KBM-7 (cell line): ENCODE data around the gene PAK5.

ENCODE experiments used
- DNase-seq: peaks from one replicate; pipeline ENCODE4 v3.0.0-alpha.2; 2015
- in situ Hi-C: fragments of 300-500 bp; cut with MboI; formaldehyde crosslinking; loops from 2 replicates; pipeline ENCODE4 v1.14.3; 2020; ENCODE audit warnings: low sequenced_read_pairs, low pct_unique_long_range_greater_than_20kb, mixed read lengths

The PAK5 gene

DNA sequence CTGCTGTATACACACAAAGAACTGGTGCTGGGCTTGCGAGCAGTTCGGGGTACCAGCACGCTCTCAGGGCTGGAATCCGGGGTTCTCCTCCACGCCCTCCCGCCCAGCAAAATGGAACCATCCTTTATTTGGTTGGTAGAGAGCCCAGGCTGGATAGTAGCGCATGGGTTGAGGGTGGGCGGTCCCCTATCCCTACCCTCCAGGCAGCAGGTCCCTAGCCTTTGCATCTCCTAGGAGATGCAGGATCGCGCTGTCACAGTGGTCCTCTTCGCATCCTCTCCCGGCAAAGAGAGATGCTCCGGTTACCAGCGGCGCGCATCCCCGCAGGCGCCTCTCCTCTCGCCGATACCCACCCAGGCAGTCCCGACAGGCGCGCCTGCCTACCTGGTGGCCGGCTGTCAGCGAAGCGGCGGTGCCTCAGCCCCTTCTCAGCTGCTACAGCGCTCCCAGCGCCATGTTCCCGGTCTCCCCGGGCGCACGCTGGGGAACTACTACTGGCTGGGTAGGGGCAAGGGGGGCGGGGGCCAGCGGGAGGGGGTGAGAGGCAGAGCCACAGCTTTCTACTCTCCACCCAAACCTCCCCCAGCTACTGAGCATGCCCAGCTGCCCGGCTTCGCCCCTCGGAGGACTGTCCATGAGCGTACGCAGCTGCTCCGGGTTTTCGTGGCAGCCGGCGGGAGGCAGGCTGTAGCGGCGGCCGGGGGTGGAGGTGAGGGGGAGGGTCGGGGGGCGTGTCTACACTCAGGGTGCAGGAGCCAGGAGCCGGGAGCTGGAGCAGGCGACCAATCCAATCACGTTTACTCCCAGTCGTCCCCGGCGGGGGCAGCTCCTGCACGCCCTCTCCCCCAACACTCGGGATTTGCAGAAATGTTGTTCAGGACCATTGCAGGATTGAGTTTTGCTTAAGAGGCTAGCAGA is at the start of gene PAK5:
PAK5 (minus strand) TSS at position 699 of the 918 bp plus-strand sequence. CDS start 194,748 bp downstream, outside the sequence.
- in situ Hi-C loops = no loop called here
- no peak for DNase-seq

- in situ Hi-C loops = no loop called here
- DNase-seq = no peak
These were observed 48.8 kb upstream of the PAK5 start for GRCh38 chr20:9887706-9888105.

DNA sequence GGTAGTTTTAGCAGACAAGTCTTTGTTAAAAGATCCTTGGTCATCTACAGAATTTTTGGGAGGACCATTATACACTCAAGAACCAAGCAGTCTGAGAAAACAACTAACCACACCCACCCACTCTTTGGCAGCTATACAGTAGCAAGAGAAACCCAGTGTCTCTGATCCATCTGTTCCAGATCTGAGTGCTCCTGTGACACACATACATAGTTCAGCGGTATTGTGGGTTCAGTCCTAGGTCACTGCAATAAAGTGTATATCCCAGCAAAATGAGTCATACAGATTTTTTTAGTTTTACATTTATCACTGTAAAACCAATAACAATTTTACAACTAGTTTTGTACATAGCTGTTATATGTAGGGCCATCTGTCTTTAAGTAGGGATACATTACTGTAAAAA is 47.4 kb upstream of the PAK5 start:
- in situ Hi-C loops = no loop called here
- DNase-seq = no peak

DNA sequence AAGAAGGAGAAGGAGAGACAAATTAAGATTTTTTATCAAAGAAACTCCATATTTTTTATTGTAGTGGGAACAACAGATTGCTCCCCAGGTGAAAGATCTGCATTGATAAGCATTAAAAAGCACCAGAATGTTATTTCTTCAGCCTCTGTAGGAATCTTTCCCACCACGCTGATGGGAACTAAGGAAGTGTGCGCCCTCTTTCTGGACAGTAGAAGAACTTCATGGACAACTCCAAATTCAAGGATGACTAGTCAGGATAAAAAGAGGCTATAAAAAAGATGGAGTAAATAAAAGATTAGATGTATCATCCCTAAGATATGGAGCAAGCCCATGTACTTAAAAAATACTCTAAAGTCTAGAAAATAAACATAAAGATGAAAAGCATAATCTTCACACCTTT is 45.8 kb upstream of the PAK5 start:
- DNase-seq = no peak
- in situ Hi-C loops = no loop called here

GRCh38 chr20:9884061-9884460 is 45.2 kb upstream of the PAK5 start:
- DNase-seq = no peak
- in situ Hi-C loops = no loop called here

- in situ Hi-C loops = no loop called here
- no peak for DNase-seq
These were observed 39.1 kb upstream of the PAK5 start for GRCh38 chr20:9877932-9878495.

- no peak for DNase-seq
- in situ Hi-C loops = no loop called here
These were observed 28.5 kb upstream of the PAK5 start for GRCh38 chr20:9867196-9867980.

DNA sequence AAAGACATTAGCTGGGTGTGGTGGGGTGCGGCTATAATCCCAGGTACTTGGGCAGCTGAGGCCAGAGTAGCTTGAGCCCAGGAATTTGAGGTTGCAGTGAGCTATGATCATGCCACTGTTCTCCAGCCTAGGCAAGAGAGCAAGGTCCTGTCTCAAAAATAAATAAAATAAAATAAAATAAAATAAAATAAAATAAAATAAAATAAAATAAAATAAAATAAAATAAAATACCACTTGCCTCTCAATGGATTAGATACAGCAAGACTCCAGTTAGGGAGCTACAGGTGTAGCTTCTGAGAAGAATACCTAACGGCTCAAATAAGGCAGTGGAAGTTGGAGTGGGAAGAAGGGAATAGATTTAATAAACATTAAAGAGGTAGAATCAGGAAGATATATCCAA is 13.7 kb upstream of the PAK5 start:
- no peak for DNase-seq
- in situ Hi-C loops = no loop called here

DNA sequence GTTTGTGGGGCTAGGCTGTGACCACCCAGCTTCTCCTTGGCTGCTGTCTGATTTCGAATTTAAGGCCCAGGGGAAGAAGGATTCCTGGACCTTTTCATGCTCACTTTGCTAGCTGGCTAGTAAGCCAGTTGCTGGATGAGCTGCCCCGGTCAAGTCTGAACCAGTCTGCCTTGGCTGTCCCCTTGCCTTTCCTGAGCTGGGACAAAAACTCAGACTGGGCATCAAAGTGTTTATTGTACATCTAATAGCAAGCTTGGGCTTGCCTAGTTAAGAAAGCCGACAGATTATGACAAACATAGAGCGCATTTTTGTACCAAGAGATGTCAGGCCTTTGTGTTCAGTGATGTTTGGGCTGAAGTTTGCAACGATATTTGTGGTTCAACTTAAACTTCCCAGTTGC is 750 bp upstream of the PAK5 start:
- no peak for DNase-seq
- in situ Hi-C loops = no loop called here

DNA sequence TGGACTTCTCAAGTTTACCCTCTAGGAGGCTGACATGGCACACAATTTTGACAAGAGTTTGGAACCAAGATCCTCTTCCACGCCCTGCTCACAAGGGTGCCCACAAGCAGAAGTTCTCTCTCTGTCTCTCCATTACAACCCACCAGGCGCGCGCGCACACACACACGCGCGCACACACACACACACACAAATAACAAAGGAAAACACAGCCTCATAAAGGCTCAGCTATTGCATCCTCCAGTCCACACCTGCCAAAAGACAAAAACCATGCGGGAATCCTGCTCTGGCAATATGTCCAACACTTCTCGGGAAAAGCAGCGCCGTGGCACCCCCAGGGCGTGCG is 870 bp downstream of the PAK5 start:
- in situ Hi-C loops = no loop called here
- no peak for DNase-seq

GRCh38 chr20:9837634-9838033 is 1.2 kb downstream of the PAK5 start:
- DNase-seq = no peak
- in situ Hi-C loops = no loop called here

DNA sequence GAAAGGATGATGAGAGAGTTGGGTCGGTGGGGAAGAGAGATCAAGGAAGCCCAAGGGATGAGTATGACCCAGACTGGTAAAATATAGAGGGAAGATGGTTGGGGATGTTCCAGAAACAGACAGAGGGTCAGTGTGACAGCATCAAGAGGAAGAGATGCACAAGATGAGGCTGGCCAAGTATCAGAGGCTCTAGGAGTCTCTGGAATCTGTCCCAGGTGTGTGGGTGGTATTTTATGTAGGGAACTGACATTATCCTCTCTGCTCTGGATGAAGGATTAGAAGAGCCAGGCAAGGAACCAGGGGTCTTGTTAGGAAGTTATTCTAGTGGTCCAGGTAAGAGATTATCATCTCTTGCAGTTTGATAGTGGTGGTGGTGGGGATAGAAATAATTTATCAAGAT is 3.6 kb downstream of the PAK5 start:
- in situ Hi-C loops = no loop called here

DNA sequence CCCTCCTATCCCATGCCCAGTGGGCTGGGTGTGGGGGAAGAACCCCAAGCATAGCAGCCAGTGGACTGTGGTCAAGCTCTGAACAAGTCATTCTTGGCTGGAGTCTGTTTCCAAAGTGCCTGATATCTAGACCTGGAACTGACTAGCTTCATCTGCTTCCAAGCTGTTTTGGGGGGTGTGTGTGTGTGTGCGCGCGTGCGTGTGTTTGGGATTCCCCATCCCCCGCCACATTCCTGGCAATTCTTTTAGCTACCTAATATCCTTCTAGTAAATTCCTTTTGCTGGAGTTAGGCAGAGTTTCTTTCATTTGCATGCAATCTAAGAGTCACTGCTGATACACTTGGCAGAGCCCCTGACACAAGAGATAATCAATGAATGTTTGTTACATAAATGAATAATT is 7.8 kb downstream of the PAK5 start:
- no peak for DNase-seq
- in situ Hi-C loops = no loop called here

More for the DNA sequence above, 3.6 kb downstream of the PAK5 start:
- no peak for DNase-seq

DNA sequence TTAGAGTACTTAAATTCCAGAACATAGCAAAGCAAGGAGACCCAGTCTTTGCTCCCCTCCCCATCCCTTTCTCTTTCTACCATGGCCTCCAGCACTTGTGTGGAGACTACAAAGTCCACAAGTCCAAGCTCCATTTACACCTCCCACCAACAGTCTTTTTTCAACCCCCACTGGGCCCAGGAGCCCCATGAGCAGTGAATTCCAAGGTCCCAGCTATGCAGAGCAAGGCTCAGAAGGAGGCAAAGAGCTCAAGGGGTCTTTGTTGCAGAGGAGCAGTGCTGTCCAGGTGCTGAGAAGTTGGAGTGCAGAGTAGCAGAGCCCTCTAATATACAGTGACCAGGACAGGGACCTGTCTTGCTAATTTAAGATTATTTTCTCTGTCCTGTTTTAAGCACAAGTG is 9.0 kb downstream of the PAK5 start:
- no peak for DNase-seq
- in situ Hi-C loops = no loop called here

DNA sequence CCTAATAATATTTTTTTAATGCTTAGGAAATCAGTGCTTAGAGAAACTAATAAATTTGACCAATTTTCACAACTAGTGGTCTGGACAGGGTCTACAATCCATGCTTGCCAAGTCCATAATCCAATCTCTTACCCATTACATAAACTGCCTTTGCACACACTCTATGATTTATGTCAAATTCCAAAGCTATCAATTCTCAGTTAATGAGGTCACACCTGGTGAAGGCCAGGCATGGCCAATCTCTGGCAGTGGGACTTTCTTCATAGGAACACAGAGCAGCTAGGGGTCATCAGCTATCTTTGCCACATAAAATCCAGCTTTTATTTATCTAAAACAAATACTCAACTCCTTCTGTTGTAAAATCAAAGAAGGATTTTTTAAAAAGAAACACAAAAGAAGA is 21.2 kb downstream of the PAK5 start:
- DNase-seq = no peak
- in situ Hi-C loops = no loop called here

DNA sequence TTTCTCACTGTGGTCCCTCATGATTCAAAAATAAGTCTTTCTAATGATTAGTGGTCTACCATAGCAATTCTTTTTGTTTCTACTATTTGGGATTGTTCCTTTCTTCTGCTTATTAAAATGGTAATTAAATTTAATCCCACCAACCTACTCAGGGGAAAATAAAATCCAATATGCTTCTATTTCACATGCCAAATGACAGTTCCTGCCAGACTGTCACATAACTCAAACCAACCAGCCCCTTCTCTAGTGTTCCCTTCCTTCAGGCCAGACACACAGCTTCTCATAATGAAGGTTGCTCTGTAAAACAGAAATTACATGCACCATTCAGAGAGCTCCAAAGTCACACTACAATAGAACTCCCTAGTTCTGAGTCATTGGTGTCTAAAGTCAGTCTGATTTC is 23.2 kb downstream of the PAK5 start:
- DNase-seq = no peak
- in situ Hi-C loops = no loop called here

DNA sequence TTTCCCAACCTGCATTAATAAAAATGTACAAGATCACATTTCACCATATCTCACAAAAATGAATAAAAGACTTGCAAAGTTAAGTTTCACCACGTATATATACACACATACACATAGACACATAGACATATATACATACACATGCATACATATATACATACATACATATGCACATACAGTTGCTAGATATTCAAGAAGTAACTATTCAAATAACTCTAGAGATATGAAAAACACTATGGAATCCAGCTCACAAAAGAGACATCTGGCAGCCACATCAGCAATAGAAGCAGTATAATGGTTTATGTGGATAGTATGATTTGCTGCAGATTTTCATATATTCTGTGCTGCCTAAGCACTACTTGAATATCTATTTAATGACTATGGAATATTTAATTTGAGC is 28.1 kb downstream of the PAK5 start:
- no peak for DNase-seq
- in situ Hi-C loops = no loop called here

GRCh38 chr20:9809271-9809670 is 29.6 kb downstream of the PAK5 start:
- no peak for DNase-seq
- in situ Hi-C loops = no loop called here

GRCh38 chr20:9808166-9808565 is 30.7 kb downstream of the PAK5 start:
- in situ Hi-C loops = no loop called here
- no peak for DNase-seq

DNA sequence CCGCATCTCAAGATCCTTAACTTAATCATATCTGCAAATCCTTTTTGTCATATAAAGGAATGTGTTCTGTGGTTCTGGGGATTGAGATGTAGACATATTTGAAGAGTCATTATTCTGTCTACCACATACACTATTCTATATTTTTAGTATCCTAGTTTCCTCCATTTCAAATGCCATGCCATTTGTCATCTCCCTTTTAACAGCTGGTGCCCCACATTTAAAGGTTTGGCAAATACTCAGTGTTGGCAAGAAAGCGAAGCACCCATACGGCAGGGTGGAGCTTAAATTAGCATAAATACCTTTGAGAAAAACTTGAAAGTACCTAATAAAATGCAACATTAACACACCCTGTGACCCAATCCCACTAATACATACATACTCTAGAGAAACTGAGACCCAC is 31.7 kb downstream of the PAK5 start:
- in situ Hi-C loops = no loop called here

More for the DNA sequence above, 31.7 kb downstream of the PAK5 start:
- no peak for DNase-seq
